ENCODE measurements around the gene METRNL.

METRNL gene

DNA sequence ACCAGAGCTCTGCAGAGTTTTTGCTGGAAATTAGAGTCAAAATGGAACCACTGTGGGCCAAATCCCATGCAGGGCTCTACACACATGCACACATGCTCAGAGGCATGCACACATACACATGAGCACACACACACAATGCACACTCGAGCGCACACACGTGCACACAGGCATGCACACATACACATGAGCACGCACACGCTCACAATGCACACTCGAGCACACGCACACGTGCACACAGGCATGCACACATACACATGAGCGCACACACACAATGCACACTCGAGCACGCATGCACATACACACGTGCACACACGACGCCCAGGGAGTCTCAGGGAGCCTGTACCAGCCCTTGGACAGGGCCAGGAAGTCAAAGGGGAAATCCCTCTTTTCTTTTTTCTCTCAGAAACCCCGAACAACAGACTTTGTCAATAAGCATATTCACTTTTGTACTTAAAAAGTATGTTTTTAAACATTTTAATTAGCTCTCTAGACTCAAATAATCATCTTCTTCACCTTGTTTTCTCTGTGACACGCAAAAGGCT lies 8.5 kb upstream of the METRNL start:
- H3K4me3 ChIP-seq (ENCODE audit: low read depth, low read length) = no peak overlapping the region
- TF ChIP-seq, protein P1, sequence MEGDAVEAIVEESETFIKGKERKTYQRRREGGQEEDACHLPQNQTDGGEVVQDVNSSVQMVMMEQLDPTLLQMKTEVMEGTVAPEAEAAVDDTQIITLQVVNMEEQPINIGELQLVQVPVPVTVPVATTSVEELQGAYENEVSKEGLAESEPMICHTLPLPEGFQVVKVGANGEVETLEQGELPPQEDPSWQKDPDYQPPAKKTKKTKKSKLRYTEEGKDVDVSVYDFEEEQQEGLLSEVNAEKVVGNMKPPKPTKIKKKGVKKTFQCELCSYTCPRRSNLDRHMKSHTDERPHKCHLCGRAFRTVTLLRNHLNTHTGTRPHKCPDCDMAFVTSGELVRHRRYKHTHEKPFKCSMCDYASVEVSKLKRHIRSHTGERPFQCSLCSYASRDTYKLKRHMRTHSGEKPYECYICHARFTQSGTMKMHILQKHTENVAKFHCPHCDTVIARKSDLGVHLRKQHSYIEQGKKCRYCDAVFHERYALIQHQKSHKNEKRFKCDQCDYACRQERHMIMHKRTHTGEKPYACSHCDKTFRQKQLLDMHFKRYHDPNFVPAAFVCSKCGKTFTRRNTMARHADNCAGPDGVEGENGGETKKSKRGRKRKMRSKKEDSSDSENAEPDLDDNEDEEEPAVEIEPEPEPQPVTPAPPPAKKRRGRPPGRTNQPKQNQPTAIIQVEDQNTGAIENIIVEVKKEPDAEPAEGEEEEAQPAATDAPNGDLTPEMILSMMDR (IDR thresholded peaks at IDR 0.05; ENCODE audit: low read depth, low read length) = no peak

DNA sequence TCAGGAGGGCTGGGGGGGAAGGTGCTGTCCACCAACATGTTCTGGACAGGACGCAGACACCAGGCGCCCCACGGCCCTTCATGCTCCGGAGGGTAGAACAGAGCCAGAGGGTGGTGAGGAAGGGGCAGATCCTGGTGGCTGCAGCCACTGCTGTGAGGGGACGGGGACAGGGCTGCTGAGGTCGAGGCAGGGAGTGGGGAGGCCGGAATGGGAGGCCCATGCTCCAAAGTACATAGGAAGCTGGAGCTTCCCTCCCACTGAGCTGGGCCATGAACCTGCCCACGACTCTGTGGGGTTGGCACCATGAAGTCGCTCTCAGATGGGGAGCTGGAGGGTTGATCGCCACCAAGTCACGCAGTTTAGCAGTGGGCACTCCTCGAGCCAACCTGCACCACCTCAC lies 8.0 kb upstream of the METRNL start:
- TF ChIP-seq, protein P1 (IDR thresholded peaks at IDR 0.05; ENCODE audit: low read depth, low read length) = no peak
- H3K4me3 ChIP-seq (ENCODE audit: low read depth, low read length) = no peak overlapping the region

DNA sequence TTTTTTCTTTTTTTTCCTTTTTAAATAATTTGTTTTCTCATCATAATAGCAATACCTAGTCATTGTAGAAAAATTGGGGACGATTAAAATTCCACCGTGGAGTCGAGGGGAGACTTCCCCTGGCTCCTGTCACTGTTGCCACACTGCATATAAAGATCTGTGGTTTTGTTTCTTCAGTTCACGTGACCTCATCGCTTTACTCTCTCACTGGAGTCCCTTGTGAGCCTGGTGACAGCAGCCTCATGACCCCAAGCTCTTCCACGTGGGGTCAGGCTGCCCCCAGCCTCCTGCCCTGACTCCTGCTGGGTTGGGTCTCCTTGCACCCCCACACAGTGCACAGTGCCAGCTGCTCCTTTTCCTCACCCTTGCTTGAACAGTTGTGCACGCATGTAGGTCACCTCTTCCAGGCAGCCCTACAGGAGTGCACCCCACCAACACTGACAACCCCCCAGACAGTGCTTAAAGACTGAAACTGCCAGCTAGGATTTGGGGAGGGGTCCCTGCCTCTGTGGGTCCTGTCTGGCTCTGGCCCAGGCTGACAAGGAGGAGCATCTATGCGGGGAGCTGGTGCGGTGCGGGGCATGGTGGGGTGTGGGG lies 7.3 kb upstream of the METRNL start:
- no peak overlapping the region for H3K4me3 ChIP-seq (ENCODE audit: low read depth, low read length)
- TF ChIP-seq, protein P1 (IDR thresholded peaks at IDR 0.05; ENCODE audit: low read depth, low read length) = no peak

DNA sequence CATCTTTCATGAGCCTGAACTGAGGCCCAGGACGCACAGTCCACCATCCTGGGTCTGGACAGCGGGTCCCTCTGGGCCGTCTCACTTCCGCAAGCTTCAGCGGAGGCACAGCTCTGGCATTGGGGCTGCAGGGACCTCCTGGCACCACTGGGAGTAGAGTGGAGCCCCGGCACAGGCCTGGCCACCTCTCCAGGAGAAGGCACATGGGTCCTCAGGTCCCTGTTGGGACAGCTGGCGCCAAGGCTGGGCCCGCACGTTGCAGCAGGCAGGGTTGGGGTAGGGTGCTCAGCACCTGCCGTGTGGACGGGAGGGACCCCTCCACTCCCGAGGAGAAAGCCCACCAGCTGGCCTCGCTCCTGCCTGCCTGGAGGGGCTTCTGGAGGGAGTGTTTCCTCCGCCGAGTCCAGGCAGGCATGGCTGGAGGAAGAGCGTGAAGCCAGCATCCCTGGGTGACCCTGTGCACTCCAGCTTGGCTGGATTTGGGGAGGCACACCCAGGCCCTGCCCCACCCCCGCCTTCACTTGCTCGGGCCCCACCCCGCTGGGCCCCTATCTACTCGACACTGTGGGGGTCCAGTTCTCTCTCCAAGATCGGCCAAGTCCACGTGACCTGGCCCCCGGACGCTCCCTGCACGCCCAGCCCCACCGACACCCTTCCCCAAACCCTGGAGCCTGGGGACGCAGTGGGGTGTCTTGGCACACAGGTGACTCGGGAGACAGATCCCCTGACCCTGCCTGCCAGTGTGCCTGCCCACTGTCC lies 6.6 kb upstream of the METRNL start:
- TF ChIP-seq, protein P1 (IDR thresholded peaks at IDR 0.05; ENCODE audit: low read depth, low read length) = no peak
- no peak overlapping the region for H3K4me3 ChIP-seq (ENCODE audit: low read depth, low read length)

DNA sequence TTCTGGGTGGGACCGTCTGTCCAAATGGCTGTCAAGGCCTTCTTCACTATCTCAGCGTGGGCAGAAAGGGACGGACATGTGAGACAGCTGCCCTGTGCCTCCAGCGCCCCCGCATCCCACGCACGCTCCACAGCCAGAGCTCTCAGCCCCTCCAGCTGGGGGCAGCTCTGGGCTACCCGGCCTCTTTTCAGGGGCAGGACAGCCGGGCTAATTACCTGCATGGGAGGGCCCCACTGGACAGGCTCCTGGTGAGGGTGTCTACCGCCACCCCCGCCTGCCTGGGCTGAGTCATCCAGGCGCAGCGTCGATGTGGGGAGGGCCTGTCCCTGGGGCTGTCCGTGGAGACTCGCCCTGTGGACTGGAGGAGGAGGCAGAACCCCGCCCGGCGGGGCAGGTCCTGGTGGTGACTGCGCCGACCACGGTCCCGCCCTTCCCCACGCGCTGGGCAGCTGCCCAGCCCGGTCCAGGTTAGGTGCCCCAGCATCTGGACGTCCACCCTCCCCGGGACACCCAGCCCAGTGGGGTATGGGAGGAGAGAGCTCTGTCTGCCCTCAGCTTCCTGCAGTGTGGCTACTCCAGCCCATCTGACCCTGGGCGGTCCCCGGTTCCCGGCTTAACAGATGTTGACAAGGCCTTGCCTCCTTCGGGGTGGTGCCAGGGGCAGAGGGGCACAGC lies 5.9 kb upstream of the METRNL start:
- TF ChIP-seq, protein P1 (IDR thresholded peaks at IDR 0.05; ENCODE audit: low read depth, low read length) = no peak
- H3K4me3 ChIP-seq (ENCODE audit: low read depth, low read length) = no peak overlapping the region

DNA sequence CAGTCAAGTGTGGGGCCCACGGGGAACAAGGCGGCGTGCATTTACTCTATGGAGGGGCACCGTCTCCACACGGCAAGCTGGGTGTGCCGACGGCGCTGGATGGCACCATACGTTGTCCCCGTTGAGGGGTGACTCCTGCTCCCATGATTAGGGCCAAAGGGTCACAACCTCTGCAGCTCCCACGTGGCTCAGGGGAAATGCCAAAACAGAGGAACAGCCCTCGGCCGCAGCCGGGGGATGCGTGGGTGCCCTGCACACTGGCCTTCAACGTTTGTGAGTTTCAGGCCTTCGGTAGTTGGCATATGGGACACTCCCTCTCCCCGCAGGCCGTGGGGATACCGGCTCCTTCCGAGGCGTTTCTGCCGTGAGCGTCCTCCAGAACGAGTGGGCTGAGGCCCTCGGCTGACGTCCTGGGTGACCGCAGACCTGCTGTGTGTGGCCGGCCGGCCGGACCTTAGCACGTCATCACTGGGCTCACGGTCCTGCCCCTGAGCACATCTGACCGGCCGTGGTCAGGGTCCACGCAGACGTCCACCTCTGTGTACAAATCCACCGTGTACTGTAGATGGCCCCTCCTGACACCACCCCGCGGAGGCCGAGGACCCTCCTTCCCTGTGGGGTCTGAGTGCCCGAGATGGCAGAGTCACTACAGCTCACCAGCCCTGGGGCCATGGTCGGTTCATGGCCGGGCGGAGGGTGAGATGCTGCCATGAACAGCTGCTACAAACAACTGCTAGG lies 4.8 kb upstream of the METRNL start:
- H3K4me3 ChIP-seq (ENCODE audit: low read depth, low read length) = no peak overlapping the region
- TF ChIP-seq, protein P1 (IDR thresholded peaks at IDR 0.05; ENCODE audit: low read depth, low read length) = no peak

Data from WI38 (cell line).